Natural killer cell (primary cell): ENCODE data around the gene ARNT2. TPM values are rescaled to one million over a fixed set of nuclear protein-coding genes. Genes with fewer than 3 reads are reported as not detected.

Experiments used
- ATAC-seq, 3 donors: fragments of 150-1000 bp in 2 of 3; fragments of 200-7000 bp in 1 of 3; cut with Tn5 transposase; 1 replicate in 1 of 3; 2 replicates in 2 of 3; pipeline ENCODE4 v1.10.0; 2021; ENCODE audit warnings: mild to moderate bottlenecking in 2 of 3, moderate library complexity in 2 of 3
- DNase-seq, 2 donors: peaks; one replicate each; pipeline versions ENCODE4 v3.0.0 to v3.0.0-alpha.2; 2013 to 2021; ENCODE audit warnings: mixed read lengths in 1 of 2
- H3K27ac ChIP-seq: one replicate; pipeline ENCODE4 v1.5.1; 2013; ENCODE audit warnings: mild to moderate bottlenecking, low read length
- H3K27me3 ChIP-seq: one replicate; pipeline ENCODE4 v1.6.1; 2013; ENCODE audit warnings: low read length; ENCODE audit not compliant: control insufficient read depth, insufficient read depth
- H3K36me3 ChIP-seq: one replicate; pipeline ENCODE4 v1.6.1; 2013; ENCODE audit warnings: low read length; ENCODE audit not compliant: control insufficient read depth, insufficient read depth
- H3K4me1 ChIP-seq: one replicate; pipeline ENCODE4 v1.6.1; 2013; ENCODE audit warnings: low read length; ENCODE audit not compliant: control insufficient read depth, insufficient read depth
- H3K4me3 ChIP-seq: one replicate; pipeline ENCODE4 v1.5.1; 2013; ENCODE audit warnings: low read length
- H3K9me3 ChIP-seq: one replicate; pipeline ENCODE4 v1.6.1; 2013; ENCODE audit warnings: low read length; ENCODE audit not compliant: control insufficient read depth, insufficient read depth
- H3K27ac Mint-ChIP-seq, 2 donors: one replicate each; pipeline ENCODE4 v1.8.0; 2022; ENCODE audit warnings: mild to moderate bottlenecking in 2 of 2, mixed read lengths in 2 of 2, moderate library complexity in 1 of 2
- H3K27me3 Mint-ChIP-seq, 2 donors: one replicate each; pipeline ENCODE4 v1.8.0; 2022; ENCODE audit warnings: low read depth in 2 of 2, mixed read lengths in 2 of 2
- H3K36me3 Mint-ChIP-seq: one replicate; pipeline ENCODE4 v1.8.0; 2022; ENCODE audit warnings: mixed read lengths
- H3K4me1 Mint-ChIP-seq, 2 donors: one replicate each; pipeline ENCODE4 v1.8.0; 2022; ENCODE audit warnings: mixed read lengths in 2 of 2
- H3K4me3 Mint-ChIP-seq: one replicate; pipeline ENCODE4 v1.8.0; 2022; ENCODE audit warnings: mild to moderate bottlenecking, moderate library complexity, mixed read lengths
- H3K9me3 Mint-ChIP-seq, 2 donors: one replicate each; pipeline ENCODE4 v1.8.0; 2022; ENCODE audit warnings: mixed read lengths in 2 of 2
- WGBS: methylation state at CpG from one replicate; pipeline ENCODE4 v1.1.7; 2013; ENCODE audit warnings: missing lambda C conversion rate; ENCODE audit not compliant: insufficient coverage; 5-methylcytosine and 5-hydroxymethylcytosine counted together
- intact Hi-C: fragments of 100-400 bp; cut with micrococcal nuclease; formaldehyde crosslinking; loops from one replicate; pipeline ENCODE4 v1.14.2; 2022
- total RNA-seq, 4 donors: library from RNA; stranded (reverse); fragments of 120-200 nt in 1 of 4; gene quantifications; one replicate each; pipeline versions ENCODE4 v1.2.3 to v1.2.4, GENCODE V29; 2013 to 2022
- TF ChIP-seq, protein P1 (sequence below): fragments of 200-600 bp; IDR thresholded peaks from one replicate; pipeline ENCODE4 v1.8.0; 2022; ENCODE audit warnings: antibody characterized with exemption

Gene ARNT2
- total RNA-seq, 3 donors from 2014 or later (not counting 1 experiment from before 2014, with no cell fraction given): not detected

DNA sequence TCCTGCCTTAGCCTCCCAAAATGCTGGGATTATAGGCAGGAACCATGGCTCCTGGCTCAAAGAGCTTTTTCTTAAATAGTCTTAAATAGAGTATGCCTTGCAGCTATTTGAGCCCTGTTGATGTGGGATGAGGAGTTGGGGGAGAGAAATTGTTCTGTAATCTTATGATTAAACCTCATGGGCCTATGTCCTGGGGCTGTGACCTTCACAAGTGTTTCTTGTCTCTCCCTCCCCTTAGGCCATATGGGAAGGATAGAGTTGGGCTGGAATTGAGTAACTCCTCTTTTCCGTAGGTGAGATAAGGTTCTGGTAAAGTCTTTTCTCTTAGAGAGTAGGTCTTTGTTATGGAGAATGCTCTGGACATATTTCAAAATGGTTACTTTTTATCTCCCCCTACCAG lies 114.3 kb downstream of the ARNT2 start:
- Mint-ChIP-seq H3K27ac (no peak overlapping the region), H3K9me3 (peaks cover 0 to 2% of the 10 kb centered on the region in 2 donors), H3K36me3 (no peaks in the 10 kb centered on the region), H3K27me3 (peaks cover 7 to 8% of the 10 kb centered on the region in 2 donors), H3K4me1 (no peaks in the 10 kb centered on the region), H3K4me3 (no peak overlapping the region)
- Histone ChIP-seq H3K27ac (no peak overlapping the region), H3K4me1 (no peaks in the 10 kb centered on the region), H3K9me3 (no peaks in the 10 kb centered on the region), H3K27me3 (no peaks in the 10 kb centered on the region), H3K36me3 (no peaks in the 10 kb centered on the region), H3K4me3 (no peak overlapping the region)
- intact Hi-C loops: no loop called here
- ATAC-seq: no peak
- TF ChIP-seq, protein P1, sequence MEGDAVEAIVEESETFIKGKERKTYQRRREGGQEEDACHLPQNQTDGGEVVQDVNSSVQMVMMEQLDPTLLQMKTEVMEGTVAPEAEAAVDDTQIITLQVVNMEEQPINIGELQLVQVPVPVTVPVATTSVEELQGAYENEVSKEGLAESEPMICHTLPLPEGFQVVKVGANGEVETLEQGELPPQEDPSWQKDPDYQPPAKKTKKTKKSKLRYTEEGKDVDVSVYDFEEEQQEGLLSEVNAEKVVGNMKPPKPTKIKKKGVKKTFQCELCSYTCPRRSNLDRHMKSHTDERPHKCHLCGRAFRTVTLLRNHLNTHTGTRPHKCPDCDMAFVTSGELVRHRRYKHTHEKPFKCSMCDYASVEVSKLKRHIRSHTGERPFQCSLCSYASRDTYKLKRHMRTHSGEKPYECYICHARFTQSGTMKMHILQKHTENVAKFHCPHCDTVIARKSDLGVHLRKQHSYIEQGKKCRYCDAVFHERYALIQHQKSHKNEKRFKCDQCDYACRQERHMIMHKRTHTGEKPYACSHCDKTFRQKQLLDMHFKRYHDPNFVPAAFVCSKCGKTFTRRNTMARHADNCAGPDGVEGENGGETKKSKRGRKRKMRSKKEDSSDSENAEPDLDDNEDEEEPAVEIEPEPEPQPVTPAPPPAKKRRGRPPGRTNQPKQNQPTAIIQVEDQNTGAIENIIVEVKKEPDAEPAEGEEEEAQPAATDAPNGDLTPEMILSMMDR: no peak
- WGBS: no CpG with 5 or more reads among the region's 1 CpG
- no peak for DNase-seq

DNA sequence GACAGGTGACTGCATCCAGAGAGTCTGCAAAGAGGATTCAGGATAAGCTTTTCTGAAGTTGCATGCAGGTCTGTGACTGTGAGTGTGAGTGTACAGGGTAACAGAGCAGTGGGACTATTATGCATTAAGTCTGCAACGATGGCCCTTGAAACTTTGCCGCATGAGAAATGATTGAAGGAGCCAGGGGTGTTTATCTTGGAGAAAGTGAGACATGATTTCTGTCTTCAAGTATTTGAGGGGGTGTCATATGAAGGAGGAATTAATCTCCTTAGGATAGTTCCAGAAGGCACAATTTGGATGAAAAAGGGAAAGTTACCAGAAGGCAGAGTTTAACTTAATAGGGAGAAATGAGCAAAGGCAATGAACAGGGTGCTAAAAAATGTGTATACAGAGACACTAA lies 119.6 kb downstream of the ARNT2 start:
- DNase-seq: no peak
- ATAC-seq: no peak
- Histone ChIP-seq H3K9me3 (no peaks in the 10 kb centered on the region), H3K36me3 (no peaks in the 10 kb centered on the region), H3K27ac (no peak overlapping the region), H3K4me1 (no peaks in the 10 kb centered on the region), H3K4me3 (no peak overlapping the region), H3K27me3 (no peaks in the 10 kb centered on the region)
- H3K4me1 Mint-ChIP-seq: no peaks in the 10 kb centered on the region
- TF ChIP-seq, protein P1: no peak
- WGBS: 96% methylated on average over 2 of the region's 2 CpGs
- H3K4me3 Mint-ChIP-seq: no peak overlapping the region
- no peaks in the 10 kb centered on the region for H3K9me3 Mint-ChIP-seq
- peaks cover 15% of the 10 kb centered on the region in 2 donors for H3K27me3 Mint-ChIP-seq
- no peaks in the 10 kb centered on the region for H3K36me3 Mint-ChIP-seq
- H3K27ac Mint-ChIP-seq: no peak overlapping the region
- intact Hi-C loops: no loop called here

DNA sequence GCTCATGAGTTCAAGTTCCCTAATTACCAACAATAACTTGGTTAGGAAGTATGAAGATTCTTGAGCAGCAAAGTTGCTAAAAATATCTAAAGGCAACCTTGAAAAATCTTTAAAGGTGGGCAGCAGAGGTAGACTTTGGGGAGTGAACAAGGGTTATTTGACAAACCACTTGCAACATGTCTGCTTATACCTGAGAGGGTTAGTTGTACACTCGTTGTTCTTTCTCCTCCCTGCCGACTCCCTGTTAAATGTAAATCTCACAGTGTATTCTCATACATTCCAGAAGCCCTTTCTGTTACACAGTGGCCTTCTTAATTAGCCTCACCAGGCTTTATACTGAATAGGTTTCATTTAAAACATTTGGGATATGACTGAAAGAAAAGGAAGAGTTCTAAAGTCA lies 121.7 kb downstream of the ARNT2 start:
- Mint-ChIP-seq H3K27me3 (peaks cover 15 to 24% of the 10 kb centered on the region in 2 donors), H3K4me3 (no peak overlapping the region), H3K27ac (no peak overlapping the region), H3K4me1 (no peaks in the 10 kb centered on the region), H3K9me3 (no peaks in the 10 kb centered on the region), H3K36me3 (no peaks in the 10 kb centered on the region)
- no peak overlapping the region for H3K4me3 ChIP-seq
- H3K27ac ChIP-seq: no peak overlapping the region
- H3K9me3 ChIP-seq: no peaks in the 10 kb centered on the region
- ATAC-seq (no peak), DNase-seq (no peak)
- WGBS: 100% methylated on average over 2 of the region's 2 CpGs
- H3K36me3 ChIP-seq: no peaks in the 10 kb centered on the region
- intact Hi-C loops: no loop called here
- no peaks in the 10 kb centered on the region for H3K27me3 ChIP-seq
- no peaks in the 10 kb centered on the region for H3K4me1 ChIP-seq
- TF ChIP-seq, protein P1: no peak

DNA sequence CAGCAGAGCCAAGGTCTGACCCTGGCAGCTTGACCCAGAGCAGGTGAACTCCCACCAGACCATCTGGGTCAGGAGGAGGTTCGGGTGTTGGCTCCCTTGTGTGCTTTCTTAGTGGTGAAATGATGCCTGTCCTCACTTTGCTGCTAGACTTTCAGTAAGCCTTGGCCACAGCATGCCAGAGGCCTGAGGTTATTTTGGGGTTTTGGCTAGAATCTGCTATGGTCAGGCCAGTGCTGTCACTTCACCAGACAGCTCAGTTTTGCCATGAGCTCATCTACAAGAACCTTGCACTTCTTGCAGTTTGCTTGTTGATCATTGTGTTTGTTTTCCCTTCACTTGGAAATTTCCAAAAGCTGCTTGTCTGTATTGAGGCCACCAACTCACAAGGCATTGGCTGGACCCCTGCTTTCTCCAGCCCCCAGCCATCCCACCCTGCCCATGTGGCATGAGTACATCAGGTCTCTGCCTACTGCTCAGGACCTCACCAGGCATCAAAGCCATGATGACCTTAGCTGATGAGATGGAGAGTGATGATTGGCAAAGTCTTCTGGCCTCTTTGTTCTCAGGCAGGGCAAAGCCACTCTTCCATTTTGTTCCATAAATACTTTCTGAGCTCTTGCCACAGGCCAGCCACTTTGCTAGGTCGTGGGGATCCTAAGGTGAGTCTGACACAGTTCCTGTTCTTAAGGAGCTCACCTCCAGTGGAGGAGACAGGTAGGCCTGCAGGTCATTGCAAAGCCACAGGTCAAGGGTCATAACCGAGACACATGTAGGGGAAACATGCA lies 122.6 kb downstream of the ARNT2 start:
- Histone ChIP-seq H3K9me3 (no peaks in the 10 kb centered on the region), H3K4me3 (no peak overlapping the region), H3K27me3 (no peaks in the 10 kb centered on the region), H3K4me1 (no peaks in the 10 kb centered on the region), H3K36me3 (no peaks in the 10 kb centered on the region), H3K27ac (no peak overlapping the region)
- TF ChIP-seq, protein P1: no peak
- DNase-seq (no peak), ATAC-seq (no peak)
- Mint-ChIP-seq H3K27me3 (peaks cover 17 to 33% of the 10 kb centered on the region in 2 donors), H3K4me1 (no peaks in the 10 kb centered on the region), H3K9me3 (no peaks in the 10 kb centered on the region), H3K27ac (no peak overlapping the region), H3K36me3 (no peaks in the 10 kb centered on the region), H3K4me3 (no peak overlapping the region)
- WGBS: 70% methylated on average over 3 of the region's 3 CpGs
- intact Hi-C loops: no loop called here
